GM10266 (cell line): ENCODE data around the gene PDHA1.

Experiments
- DNase-seq: peaks from one replicate; pipeline ENCODE4 v3.0.0; 2012; ENCODE audit errors: extremely low spot score
- TF ChIP-seq, protein P1 (sequence below): IDR thresholded peaks from 2 replicates; pipeline ENCODE4 v1.5.1; 2012; ENCODE audit warnings: mild to moderate bottlenecking, low read depth; ENCODE audit not compliant: control insufficient read depth, insufficient read depth; ENCODE audit errors: missing control alignments

Gene PDHA1

DNA sequence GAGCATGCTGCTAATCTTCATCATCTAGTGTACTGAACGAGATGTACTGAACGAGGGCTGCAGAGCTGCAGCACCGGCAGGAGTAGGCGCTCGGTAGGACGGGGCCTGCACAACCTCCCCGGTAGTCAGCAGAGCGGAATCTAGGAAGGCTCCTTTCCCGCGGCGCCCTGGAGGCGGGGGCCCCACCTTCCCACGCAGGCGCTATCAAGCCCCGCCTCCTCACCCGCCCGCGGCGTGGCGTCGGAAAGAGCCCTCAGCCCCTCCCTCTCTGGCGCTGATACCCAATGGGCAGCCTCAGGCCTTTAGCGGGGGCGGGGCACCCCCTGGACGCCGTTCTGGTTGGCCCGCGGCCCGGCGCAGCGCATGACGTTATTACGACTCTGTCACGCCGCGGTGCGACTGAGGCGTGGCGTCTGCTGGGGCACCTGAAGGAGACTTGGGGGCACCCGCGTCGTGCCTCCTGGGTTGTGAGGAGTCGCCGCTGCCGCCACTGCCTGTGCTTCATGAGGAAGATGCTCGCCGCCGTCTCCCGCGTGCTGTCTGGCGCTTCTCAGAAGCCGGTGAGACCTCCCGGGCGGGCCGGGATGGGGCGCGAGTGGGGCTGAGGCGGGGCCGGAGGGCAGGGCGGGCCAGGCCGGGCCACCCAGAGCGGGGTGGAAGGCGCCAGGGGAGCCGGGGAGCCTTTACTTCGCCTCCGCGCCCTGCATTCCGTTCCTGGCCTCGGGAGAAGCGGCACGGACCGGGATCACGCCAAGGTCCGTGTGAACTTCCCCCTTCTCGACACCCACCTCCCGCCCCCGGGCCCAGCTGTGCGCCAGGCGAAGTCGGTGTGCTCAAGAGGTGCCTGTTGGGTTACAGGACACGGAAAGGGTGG is at the start of gene PDHA1:
Gene PDHA1 (plus strand): TSS at position 393 of the 874 bp plus-strand sequence. CDS start 111 bp downstream, at position 504.
- TF ChIP-seq, protein P1, sequence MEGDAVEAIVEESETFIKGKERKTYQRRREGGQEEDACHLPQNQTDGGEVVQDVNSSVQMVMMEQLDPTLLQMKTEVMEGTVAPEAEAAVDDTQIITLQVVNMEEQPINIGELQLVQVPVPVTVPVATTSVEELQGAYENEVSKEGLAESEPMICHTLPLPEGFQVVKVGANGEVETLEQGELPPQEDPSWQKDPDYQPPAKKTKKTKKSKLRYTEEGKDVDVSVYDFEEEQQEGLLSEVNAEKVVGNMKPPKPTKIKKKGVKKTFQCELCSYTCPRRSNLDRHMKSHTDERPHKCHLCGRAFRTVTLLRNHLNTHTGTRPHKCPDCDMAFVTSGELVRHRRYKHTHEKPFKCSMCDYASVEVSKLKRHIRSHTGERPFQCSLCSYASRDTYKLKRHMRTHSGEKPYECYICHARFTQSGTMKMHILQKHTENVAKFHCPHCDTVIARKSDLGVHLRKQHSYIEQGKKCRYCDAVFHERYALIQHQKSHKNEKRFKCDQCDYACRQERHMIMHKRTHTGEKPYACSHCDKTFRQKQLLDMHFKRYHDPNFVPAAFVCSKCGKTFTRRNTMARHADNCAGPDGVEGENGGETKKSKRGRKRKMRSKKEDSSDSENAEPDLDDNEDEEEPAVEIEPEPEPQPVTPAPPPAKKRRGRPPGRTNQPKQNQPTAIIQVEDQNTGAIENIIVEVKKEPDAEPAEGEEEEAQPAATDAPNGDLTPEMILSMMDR = no peak
- peak; percentile 85 for DNase-seq

DNA sequence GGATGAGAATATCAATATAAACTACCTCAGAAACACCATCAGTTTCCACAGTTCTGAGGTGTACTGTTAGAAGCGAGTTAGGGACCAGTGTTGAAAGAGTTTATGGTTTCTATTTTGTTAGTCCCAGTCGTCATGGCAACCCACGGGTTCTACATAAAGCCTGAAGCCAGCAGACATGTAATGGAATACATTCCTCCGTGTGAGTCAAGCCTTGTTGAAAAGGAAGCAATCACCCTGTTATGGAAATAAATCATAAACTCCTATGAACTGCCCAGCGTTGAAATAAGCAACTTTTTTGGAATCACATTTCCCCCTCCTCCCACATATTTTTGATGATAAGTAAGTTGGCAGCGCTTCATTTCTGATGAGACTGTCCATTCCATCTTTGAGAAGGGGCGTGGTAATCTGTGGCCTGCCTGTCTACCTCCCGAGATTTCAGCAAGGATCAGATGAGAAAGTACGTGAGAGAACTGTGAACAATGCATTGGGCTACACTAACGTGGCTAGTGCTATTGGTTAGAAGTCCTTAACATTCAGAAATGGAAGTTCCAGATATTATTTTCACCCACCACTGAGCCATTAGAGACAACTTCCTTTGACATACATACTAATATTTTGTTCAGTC is 40.4 kb upstream of the PDHA1 start:
- TF ChIP-seq, protein P1 = no peak
- DNase-seq = no peak

DNA sequence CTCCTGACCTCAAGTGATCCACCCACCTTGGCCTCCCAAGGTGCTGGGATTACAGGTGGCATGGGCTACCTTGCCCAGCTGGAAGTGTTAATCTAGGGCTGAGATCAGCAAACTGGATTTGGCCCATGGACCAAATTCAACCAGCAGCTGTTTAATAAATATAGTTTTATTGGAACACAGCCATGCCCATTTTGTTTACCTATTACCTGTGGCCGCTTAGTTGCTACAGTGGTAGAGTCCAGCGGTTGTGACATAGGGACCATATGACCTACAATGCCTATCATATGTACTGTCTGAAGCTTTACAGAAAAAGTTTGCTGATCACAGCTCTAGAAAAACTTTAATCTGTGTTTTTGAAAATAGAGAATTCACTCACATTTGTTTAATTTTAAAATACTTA is 17.2 kb upstream of the PDHA1 start:
- no peak for DNase-seq
- TF ChIP-seq, protein P1 = no peak

DNA sequence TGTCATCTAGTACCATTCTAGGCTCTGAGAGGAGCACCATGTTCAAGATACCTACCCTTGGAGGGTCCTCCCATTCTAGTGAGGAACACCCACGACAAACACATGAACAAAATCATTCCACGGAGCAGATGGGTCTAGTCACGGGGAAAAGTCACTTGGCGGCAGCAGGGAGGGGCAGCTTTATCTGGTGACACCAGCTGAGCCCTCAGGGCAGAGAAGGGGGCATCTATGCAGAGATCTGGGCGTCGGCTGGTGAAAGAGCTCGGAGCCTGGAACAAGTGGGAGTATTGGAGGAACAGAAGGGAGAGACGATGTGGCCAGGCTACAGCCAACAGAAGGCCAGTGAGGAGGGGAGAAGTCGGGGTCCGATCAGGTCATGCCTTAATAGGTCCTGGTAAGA is 11.9 kb upstream of the PDHA1 start:
- DNase-seq = no peak
- TF ChIP-seq, protein P1 = no peak

DNA sequence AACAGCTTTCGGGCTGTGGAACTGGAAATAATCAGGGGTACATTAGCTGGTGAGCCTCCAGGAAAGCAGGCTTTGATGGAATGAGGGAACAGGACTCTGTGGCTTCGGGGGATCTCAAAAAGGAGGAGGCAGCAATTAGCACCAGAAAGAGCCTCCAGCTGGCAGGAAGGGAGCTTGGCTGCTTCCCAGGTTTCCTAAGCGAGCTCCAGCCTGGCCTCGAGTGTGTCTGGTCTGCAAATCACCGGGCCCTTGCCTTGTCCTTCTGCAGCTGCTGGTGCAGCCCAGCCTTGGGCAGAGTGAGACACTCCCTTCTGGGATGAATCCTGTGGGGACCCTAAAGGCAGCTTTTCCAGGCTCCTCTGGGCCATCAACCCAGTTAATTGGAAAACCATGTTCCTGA is 10.7 kb upstream of the PDHA1 start:
- DNase-seq = no peak
- TF ChIP-seq, protein P1 = no peak

DNA sequence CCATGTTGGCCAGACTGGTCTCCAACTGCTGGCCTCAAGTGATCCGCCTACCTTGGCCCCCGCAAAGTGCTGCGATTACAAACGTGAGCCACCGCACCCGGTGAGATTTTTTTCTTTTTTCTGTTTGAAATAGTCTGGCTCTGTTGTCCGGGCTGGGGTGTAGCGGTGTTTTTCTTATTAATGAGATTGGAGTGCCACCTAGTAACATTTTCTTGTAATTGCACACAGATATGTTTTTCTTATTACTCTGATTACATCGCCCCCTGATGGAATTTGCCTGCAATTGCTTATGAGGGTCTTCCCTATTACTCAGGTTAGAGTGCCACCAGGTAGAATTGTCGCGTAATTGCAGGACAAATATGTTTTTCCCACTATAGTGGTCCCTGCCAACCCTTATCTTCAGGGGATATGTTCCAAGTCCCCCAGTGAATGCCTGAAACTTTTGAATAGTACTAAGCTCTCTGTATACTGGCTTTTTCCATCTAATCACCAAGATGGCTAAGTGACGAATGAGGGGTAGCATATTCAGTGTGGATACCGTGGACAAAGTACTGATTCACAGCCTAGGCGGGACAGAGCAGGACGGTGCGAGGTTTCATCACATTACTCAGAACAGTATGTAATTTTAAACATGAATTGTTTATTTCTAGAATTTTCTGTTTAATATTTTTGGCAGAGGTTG is 8.6 kb upstream of the PDHA1 start:
- DNase-seq = peak; percentile 41
- TF ChIP-seq, protein P1 = no peak
